Body of pancreas (tissue), 4 donors: ENCODE results near the gene ALLC.

Experiments used
- CTCF ChIP-seq, 7 experiments: fragments of 450-650 bp in 4 of 7; fragments of 200-600 bp in 3 of 7; sonication (generic) in 3 of 7; IDR thresholded peaks; one replicate each; pipeline ENCODE4 v1.5.1; 2016 to 2019; ENCODE audit warnings: antibody characterized with exemption in 7 of 7
- POLR2A ChIP-seq, 3 donors: fragments of 450-650 bp; IDR thresholded peaks; one replicate each; pipeline ENCODE4 v1.6.1; 2016; ENCODE audit warnings: antibody characterized with exemption in 3 of 3, mild to moderate bottlenecking in 2 of 3

GRCh38 chr2:3703236-3703756, 45.3 kb downstream of the ALLC start, which contains the start of gene DCDC2C:
- TF ChIP-seq POLR2A (IDR thresholded peaks at IDR 0.05): no peak
- no peak for TF ChIP-seq CTCF (IDR thresholded peaks at IDR 0.05)
